Measurements from ENCODE around the gene RARB.

RARB gene

GRCh38 chr3:25571285-25571684 lies 143.2 kb downstream of the RARB start:
- Mint-ChIP-seq H3K36me3 (ENCODE audit: low read depth) (peaks cover 61% of the 10 kb centered on the region), H3K27ac (no peak overlapping the region), H3K9me3 (no peaks in the 10 kb centered on the region), H3K4me3 (no peak overlapping the region), H3K27me3 (ENCODE audit: low read depth) (no peaks in the 10 kb centered on the region), H3K4me1 (peaks cover 54% of the 10 kb centered on the region)
- TF ChIP-seq CTCF (IDR thresholded peaks at IDR 0.05; ENCODE audit: unreplicated experiment in 3 of 3) = no peak

DNA sequence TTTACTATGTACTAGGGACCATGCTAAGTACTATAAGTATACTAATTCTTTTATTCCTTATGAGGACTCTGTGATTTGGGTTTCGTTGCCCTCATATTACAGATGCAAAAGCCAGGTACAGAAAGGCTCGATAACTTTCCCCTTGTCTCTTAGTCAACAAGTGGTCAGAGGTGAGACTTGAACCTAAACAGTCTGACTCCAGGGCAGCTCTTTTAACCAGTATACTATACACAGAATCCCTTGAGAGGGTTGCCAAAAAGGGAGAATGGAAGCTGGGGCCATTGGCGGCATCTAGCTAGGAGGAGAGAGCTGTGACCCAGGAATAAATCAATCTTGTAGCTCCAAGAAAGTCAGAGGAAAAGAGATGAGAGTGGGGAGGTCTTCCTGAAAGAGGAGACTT lies 144.3 kb downstream of the RARB start:
- peaks cover 62% of the 10 kb centered on the region for H3K36me3 Mint-ChIP-seq (ENCODE audit: low read depth)
- no peaks in the 10 kb centered on the region for H3K27me3 Mint-ChIP-seq (ENCODE audit: low read depth)
- peak overlapping the region in 1 of 3 experiments; percentile 72 for H3K27ac Mint-ChIP-seq
- no peaks in the 10 kb centered on the region for H3K9me3 Mint-ChIP-seq
- peaks cover 59% of the 10 kb centered on the region for H3K4me1 Mint-ChIP-seq
- no peak overlapping the region for H3K4me3 Mint-ChIP-seq
- no peak for TF ChIP-seq CTCF (IDR thresholded peaks at IDR 0.05; ENCODE audit: unreplicated experiment in 3 of 3)

DNA sequence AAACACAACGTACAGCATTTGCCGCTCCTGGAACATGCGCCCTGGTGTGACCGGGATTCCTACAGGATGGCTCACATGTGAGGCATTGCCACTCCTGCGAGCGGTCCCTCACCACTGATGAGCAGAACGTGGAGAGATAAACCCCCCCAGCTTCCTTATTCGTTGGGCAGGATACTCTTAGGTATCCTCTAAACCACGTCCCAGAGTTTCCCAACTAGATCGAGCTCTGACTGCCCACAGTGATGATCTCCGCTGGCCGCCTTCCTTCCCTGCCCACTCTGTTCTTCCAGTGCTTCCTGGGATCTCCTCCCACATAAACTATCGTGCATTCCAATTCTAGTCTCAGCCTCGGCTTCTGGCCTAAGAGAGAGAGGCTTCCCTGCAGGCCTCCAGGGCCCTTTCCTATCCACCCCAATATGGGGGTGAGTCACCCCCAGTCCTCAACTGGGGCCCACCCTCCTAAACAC lies 144.9 kb downstream of the RARB start:
- Mint-ChIP-seq H3K9me3 (no peaks in the 10 kb centered on the region), H3K27me3 (ENCODE audit: low read depth) (no peaks in the 10 kb centered on the region), H3K4me3 (peak overlapping the region in 1 of 3 experiments; percentile 4), H3K36me3 (ENCODE audit: low read depth) (peaks cover 62% of the 10 kb centered on the region), H3K27ac (peak overlapping the region; percentile 52 to 72 (median 58)), H3K4me1 (peaks cover 59% of the 10 kb centered on the region)
- TF ChIP-seq CTCF (IDR thresholded peaks at IDR 0.05; ENCODE audit: unreplicated experiment in 3 of 3) = no peak

GRCh38 chr3:25573386-25574171 lies 145.5 kb downstream of the RARB start:
- H3K9me3 Mint-ChIP-seq = no peaks in the 10 kb centered on the region
- no peak for TF ChIP-seq CTCF (IDR thresholded peaks at IDR 0.05; ENCODE audit: unreplicated experiment in 3 of 3)
- H3K4me3 Mint-ChIP-seq = peak overlapping the region in 1 of 3 experiments; percentile 4
- H3K27ac Mint-ChIP-seq = peak overlapping the region; percentile 52 to 72 (median 58)
- H3K4me1 Mint-ChIP-seq = peaks cover 56% of the 10 kb centered on the region
- H3K27me3 Mint-ChIP-seq (ENCODE audit: low read depth) = no peaks in the 10 kb centered on the region
- H3K36me3 Mint-ChIP-seq (ENCODE audit: low read depth) = peaks cover 68% of the 10 kb centered on the region

GRCh38 chr3:25574172-25574765 lies 146.2 kb downstream of the RARB start:
- Mint-ChIP-seq H3K27ac (no peak overlapping the region), H3K27me3 (ENCODE audit: low read depth) (no peaks in the 10 kb centered on the region), H3K36me3 (ENCODE audit: low read depth) (peaks cover 67% of the 10 kb centered on the region), H3K9me3 (no peaks in the 10 kb centered on the region), H3K4me3 (no peak overlapping the region), H3K4me1 (peaks cover 49% of the 10 kb centered on the region)
- TF ChIP-seq CTCF (IDR thresholded peaks at IDR 0.05; ENCODE audit: unreplicated experiment in 3 of 3) = no peak
